ENCODE data around the gene SLC40A1. TPM values are rescaled to one million over a fixed set of nuclear protein-coding genes. Genes with fewer than 3 reads are reported as not detected.

SLC40A1 gene
- total RNA-seq, 1 experiment from 2014 or later = not detected

- no CpG with 5 or more reads among the region's 3 CpGs for WGBS (ENCODE audit: extremely low coverage, insufficient read length, low lambda C conversion rate)
- no peaks in the 10 kb centered on the region for H3K36me3 Mint-ChIP-seq (ENCODE audit: insufficient read depth in 1 of 3, low read depth in 3 of 3)
Measured at GRCh38 chr2:189536830-189537229, 43.8 kb downstream of the SLC40A1 start.

More at GRCh38 chr2:189536830-189537229, 43.8 kb downstream of the SLC40A1 start:
- H4K8ac ChIP-seq (replicated peaks; ENCODE audit: insufficient read length, low read depth, low read length) = no peak overlapping the region
- TF ChIP-seq, protein P1, sequence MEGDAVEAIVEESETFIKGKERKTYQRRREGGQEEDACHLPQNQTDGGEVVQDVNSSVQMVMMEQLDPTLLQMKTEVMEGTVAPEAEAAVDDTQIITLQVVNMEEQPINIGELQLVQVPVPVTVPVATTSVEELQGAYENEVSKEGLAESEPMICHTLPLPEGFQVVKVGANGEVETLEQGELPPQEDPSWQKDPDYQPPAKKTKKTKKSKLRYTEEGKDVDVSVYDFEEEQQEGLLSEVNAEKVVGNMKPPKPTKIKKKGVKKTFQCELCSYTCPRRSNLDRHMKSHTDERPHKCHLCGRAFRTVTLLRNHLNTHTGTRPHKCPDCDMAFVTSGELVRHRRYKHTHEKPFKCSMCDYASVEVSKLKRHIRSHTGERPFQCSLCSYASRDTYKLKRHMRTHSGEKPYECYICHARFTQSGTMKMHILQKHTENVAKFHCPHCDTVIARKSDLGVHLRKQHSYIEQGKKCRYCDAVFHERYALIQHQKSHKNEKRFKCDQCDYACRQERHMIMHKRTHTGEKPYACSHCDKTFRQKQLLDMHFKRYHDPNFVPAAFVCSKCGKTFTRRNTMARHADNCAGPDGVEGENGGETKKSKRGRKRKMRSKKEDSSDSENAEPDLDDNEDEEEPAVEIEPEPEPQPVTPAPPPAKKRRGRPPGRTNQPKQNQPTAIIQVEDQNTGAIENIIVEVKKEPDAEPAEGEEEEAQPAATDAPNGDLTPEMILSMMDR (conservative IDR thresholded peaks at IDR 0.05) = no peak
- H3K4me1 Mint-ChIP-seq = no peaks in the 10 kb centered on the region
- no peak overlapping the region for H4K91ac ChIP-seq (ENCODE audit: insufficient read length, low read depth, low read length)
- H3K9me3 ChIP-seq (ENCODE audit: control insufficient read depth, low read depth, low read length) = no peaks in the 10 kb centered on the region
- H3K9ac ChIP-seq (ENCODE audit: extremely low read depth, insufficient read length, low read length) = no peak overlapping the region
- no peak overlapping the region for H3K27ac Mint-ChIP-seq
- H3K14ac ChIP-seq (ENCODE audit: insufficient read depth, low read length) = no peak overlapping the region
- no peak overlapping the region for H3T11ph ChIP-seq (ENCODE audit: low read length)
- H4K20me1 ChIP-seq (ENCODE audit: control insufficient read depth, insufficient read depth, insufficient read length) = no peaks in the 10 kb centered on the region
- no peaks in the 10 kb centered on the region for H3K79me1 ChIP-seq (ENCODE audit: insufficient read depth, low read depth, low read length, poor library complexity, severe bottlenecking)
- no peak for DNase-seq
- no peaks in the 10 kb centered on the region for H3K27me3 ChIP-seq (ENCODE audit: insufficient read depth, low read length)
- H3K27me3 Mint-ChIP-seq (ENCODE audit: low read depth) = 0 out of 2 replicates have a peak, but pooled peaks cover 3% of the 10 kb centered on the region
- no peak overlapping the region for H3K4ac ChIP-seq (ENCODE audit: low read depth, low read length)
- H3K23ac ChIP-seq (ENCODE audit: insufficient read length, low read depth, low read length) = no peak overlapping the region
- H3K4me1 ChIP-seq (ENCODE audit: insufficient read depth, low read length) = no peaks in the 10 kb centered on the region
- no peak overlapping the region for H2BK20ac ChIP-seq (ENCODE audit: low read depth, low read length, poor library complexity, severe bottlenecking)
- no peak overlapping the region for H4K5ac ChIP-seq (ENCODE audit: insufficient read length, low read depth, low read length)
- no peak overlapping the region for H3K18ac ChIP-seq (ENCODE audit: insufficient read length, low read depth, low read length)
- H2BK15ac ChIP-seq (ENCODE audit: low read depth, low read length) = no peak overlapping the region
- no peak overlapping the region for H3K27ac ChIP-seq (ENCODE audit: insufficient read length, low read depth, low read length)
- H2BK5ac ChIP-seq (ENCODE audit: insufficient read length, low read length) = no peak overlapping the region
- H2AK5ac ChIP-seq (ENCODE audit: insufficient read length, low read length) = no peak overlapping the region
- no peak overlapping the region for H3K56ac ChIP-seq (ENCODE audit: insufficient read length, low read depth, low read length)
- H3K23me2 ChIP-seq (ENCODE audit: insufficient read length, low read depth, low read length, poor library complexity, severe bottlenecking) = no peaks in the 10 kb centered on the region
- no peak overlapping the region for H2BK120ac ChIP-seq (ENCODE audit: low read depth, low read length, poor library complexity, severe bottlenecking)
- H3K9me3 Mint-ChIP-seq = no peaks in the 10 kb centered on the region
- no peak overlapping the region for H2BK12ac ChIP-seq (ENCODE audit: insufficient read length, low read depth, low read length)
- no peak overlapping the region for H2AFZ ChIP-seq (ENCODE audit: low read length)
- H3K4me3 Mint-ChIP-seq = no peak overlapping the region
- no peak overlapping the region for H3K4me2 ChIP-seq (ENCODE audit: insufficient read depth, insufficient read length, low read length)
- H3K79me2 ChIP-seq (ENCODE audit: insufficient read depth, low read length) = no peaks in the 10 kb centered on the region
